Fibroblast of skin of left biceps (primary cell): ENCODE measurements around the gene FIGNL1.

Experiments
- DNase-seq, 2 experiments: peaks; one replicate each; pipeline ENCODE4 v3.0.0-alpha.2; 2013; ENCODE audit warnings: low read depth in 2 of 2

Gene FIGNL1

GRCh38 chr7:50397971-50398324, 52.2 kb downstream of the FIGNL1 start:
- no peak for DNase-seq

DNA sequence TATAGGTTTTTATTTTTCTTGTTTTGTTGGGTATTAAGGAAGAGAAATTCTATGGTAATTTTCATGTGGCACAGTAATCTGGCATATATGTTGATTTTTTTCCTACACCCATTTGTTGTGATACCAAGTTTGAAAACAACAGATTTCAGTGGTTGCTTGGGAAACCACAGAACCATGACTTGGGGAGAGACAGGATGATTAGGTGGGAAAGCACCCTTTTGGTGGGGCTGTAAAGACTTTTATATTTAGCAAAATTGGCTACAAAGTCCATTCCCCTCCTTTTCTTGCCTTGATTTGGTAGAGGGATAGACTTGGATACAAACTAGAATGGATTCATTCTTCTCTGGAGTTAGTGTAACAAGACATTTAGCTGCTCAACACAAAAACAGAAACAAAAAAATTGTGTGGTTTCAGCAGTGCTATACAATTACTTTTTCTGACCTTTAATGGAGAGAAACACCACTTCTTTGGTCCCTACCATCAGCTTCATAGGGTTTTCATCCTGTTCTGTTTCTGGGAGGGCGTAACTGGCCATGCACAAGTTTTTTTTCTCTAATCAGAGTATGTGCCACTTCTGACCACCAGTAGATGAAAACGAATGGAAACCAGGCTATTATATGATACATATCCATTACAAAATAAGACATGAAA, 52.7 kb downstream of the FIGNL1 start:
- no peak for DNase-seq

DNA sequence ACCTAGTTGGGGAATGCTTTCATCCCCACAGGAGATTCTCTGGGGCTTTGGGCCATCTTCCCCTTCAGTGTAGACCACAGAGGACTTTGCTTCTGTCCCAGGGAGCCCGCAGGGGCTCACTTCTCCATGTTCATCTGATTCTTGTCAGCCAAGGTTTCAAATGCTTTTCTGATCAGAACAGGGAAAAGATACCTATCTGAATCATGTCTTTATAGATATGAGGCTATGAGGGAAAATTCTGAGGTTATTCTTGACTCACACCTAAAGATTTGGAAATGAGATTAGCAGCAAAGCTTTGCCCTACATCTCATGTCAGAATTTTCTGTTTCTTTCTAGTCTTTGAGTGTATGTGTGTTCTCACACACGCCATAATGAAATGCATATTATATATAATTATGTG, 53.3 kb downstream of the FIGNL1 start:
- no peak for DNase-seq

DNA sequence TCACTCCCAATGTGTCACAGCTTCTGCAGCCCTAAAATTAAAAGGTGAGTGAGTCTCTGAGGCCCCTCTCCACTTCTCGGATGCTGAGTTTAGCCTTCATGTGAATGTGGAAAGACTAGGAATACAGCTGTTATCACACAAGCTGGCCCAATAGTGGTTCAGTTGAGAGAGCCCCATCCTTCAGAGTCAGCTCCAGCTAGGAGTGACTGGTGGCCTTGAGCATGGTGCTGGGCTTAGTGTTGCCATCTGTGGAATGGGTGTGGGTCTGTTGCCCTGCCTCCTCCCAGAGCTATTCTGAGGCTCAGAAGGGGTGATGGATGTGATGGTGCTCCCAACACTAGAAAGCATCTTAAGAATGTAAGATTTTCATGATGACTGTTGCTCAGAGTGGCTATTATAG, 55.8 kb downstream of the FIGNL1 start:
- DNase-seq, result no peak
